H9 (cell line): ENCODE measurements around the gene FOXD2. TPM values are rescaled to one million over a fixed set of nuclear protein-coding genes. Genes with fewer than 3 reads are reported as not detected.

Source experiments
- DNase-seq: peaks from one replicate; pipeline ENCODE4 v3.0.0-alpha.2; 2017
- H2AFZ ChIP-seq: one replicate; pipeline ENCODE4 v1.6.1; 2013; ENCODE audit warnings: mild to moderate bottlenecking, low read length, control low read depth, moderate library complexity
- H2AK5ac ChIP-seq: 2 replicates; pipeline ENCODE4 v1.6.1; 2013; ENCODE audit warnings: low read length, control low read depth, mixed read lengths; ENCODE audit not compliant: insufficient read length
- H2BK120ac ChIP-seq: one replicate; pipeline ENCODE4 v1.6.1; 2013; ENCODE audit warnings: low read depth, mild to moderate bottlenecking, low read length, control low read depth, inconsistent platforms; ENCODE audit not compliant: poor library complexity, severe bottlenecking
- H2BK12ac ChIP-seq: 2 replicates; pipeline ENCODE4 v1.6.1; 2013; ENCODE audit warnings: low read length, control low read depth, mixed read lengths, low read depth; ENCODE audit not compliant: insufficient read length
- H2BK15ac ChIP-seq: 2 replicates; pipeline ENCODE4 v1.6.1; 2013; ENCODE audit warnings: low read depth, low read length, control low read depth
- H2BK20ac ChIP-seq: one replicate; pipeline ENCODE4 v1.6.1; 2013; ENCODE audit warnings: low read depth, mild to moderate bottlenecking, low read length, control low read depth, inconsistent platforms; ENCODE audit not compliant: poor library complexity, severe bottlenecking
- H2BK5ac ChIP-seq: 2 replicates; pipeline ENCODE4 v1.6.1; 2013; ENCODE audit warnings: low read length, control low read depth, mixed read lengths; ENCODE audit not compliant: insufficient read length
- H3K14ac ChIP-seq: 2 replicates; pipeline ENCODE4 v1.6.1; 2013; ENCODE audit warnings: low read length, control low read depth; ENCODE audit not compliant: insufficient read depth
- H3K18ac ChIP-seq: 2 replicates; pipeline ENCODE4 v1.6.1; 2013; ENCODE audit warnings: low read depth, mild to moderate bottlenecking, mixed read lengths, low read length, control low read depth; ENCODE audit not compliant: insufficient read length
- H3K23ac ChIP-seq: 2 replicates; pipeline ENCODE4 v1.6.1; 2013; ENCODE audit warnings: low read length, control low read depth, mixed read lengths, low read depth; ENCODE audit not compliant: insufficient read length
- H3K23me2 ChIP-seq: 2 replicates; pipeline ENCODE4 v1.6.1; 2013; ENCODE audit warnings: low read depth, mild to moderate bottlenecking, mixed read lengths, low read length, control low read depth; ENCODE audit not compliant: insufficient read length, poor library complexity, severe bottlenecking
- H3K27ac ChIP-seq: 2 replicates; pipeline ENCODE4 v1.5.1; 2013; ENCODE audit warnings: low read length, control low read depth, mixed read lengths, low read depth; ENCODE audit not compliant: insufficient read length
- H3K27me3 ChIP-seq: 2 replicates; pipeline ENCODE4 v1.6.1; 2013; ENCODE audit warnings: low read length, control low read depth, inconsistent platforms; ENCODE audit not compliant: insufficient read depth
- H3K4ac ChIP-seq: 2 replicates; pipeline ENCODE4 v1.6.1; 2013; ENCODE audit warnings: low read depth, mild to moderate bottlenecking, control low read depth, inconsistent platforms, low read length, moderate library complexity
- H3K4me1 ChIP-seq: 2 replicates; pipeline ENCODE4 v1.6.1; 2013; ENCODE audit warnings: low read length, control low read depth, inconsistent platforms; ENCODE audit not compliant: insufficient read depth
- H3K4me2 ChIP-seq: 2 replicates; pipeline ENCODE4 v1.6.1; 2013; ENCODE audit warnings: low read length, control low read depth, mixed read lengths; ENCODE audit not compliant: insufficient read length, insufficient read depth
- H3K56ac ChIP-seq: 2 replicates; pipeline ENCODE4 v1.6.1; 2013; ENCODE audit warnings: low read depth, mild to moderate bottlenecking, mixed read lengths, low read length, control low read depth; ENCODE audit not compliant: insufficient read length
- H3K79me1 ChIP-seq: 2 replicates; pipeline ENCODE4 v1.6.1; 2013; ENCODE audit warnings: low read depth, mild to moderate bottlenecking, moderate library complexity, low read length, control low read depth, inconsistent platforms; ENCODE audit not compliant: insufficient read depth, poor library complexity, severe bottlenecking
- H3K79me2 ChIP-seq: 2 replicates; pipeline ENCODE4 v1.6.1; 2013; ENCODE audit warnings: low read length, control low read depth, inconsistent platforms; ENCODE audit not compliant: insufficient read depth
- H3K9ac ChIP-seq: 2 replicates; pipeline ENCODE4 v1.6.1; 2013; ENCODE audit warnings: low read length, control low read depth, mixed read lengths; ENCODE audit not compliant: insufficient read length; ENCODE audit errors: extremely low read depth
- H3K9me3 ChIP-seq: one replicate; pipeline ENCODE4 v1.6.1; 2013; ENCODE audit warnings: low read depth, low read length, inconsistent platforms; ENCODE audit not compliant: control insufficient read depth
- H3T11ph ChIP-seq: one replicate; pipeline ENCODE4 v1.6.1; 2013; ENCODE audit warnings: mild to moderate bottlenecking, low read length, control low read depth, inconsistent platforms
- H4K20me1 ChIP-seq: one replicate; pipeline ENCODE4 v1.6.1; 2013; ENCODE audit not compliant: control insufficient read depth, insufficient read length, insufficient read depth
- H4K5ac ChIP-seq: 2 replicates; pipeline ENCODE4 v1.6.1; 2013; ENCODE audit warnings: low read depth, mild to moderate bottlenecking, mixed read lengths, low read length, control low read depth; ENCODE audit not compliant: insufficient read length
- H4K8ac ChIP-seq: replicated peaks from 2 replicates; pipeline ENCODE4 v1.6.1; 2013; ENCODE audit warnings: low read length, control low read depth, mixed read lengths, low read depth; ENCODE audit not compliant: insufficient read length
- H4K91ac ChIP-seq: 2 replicates; pipeline ENCODE4 v1.6.1; 2013; ENCODE audit warnings: low read depth, mild to moderate bottlenecking, moderate library complexity, mixed read lengths, low read length, control low read depth; ENCODE audit not compliant: insufficient read length
- H3K27ac Mint-ChIP-seq, 3 experiments: 2 replicates in 2 of 3; 3 replicates in 1 of 3; pipeline ENCODE4 v1.8.0; 2020 to 2021; ENCODE audit warnings: mixed read lengths in 3 of 3, mild to moderate bottlenecking in 1 of 3, moderate library complexity in 1 of 3
- H3K27me3 Mint-ChIP-seq: 2 replicates; pipeline ENCODE4 v1.8.0; 2021; ENCODE audit warnings: low read depth, mild to moderate bottlenecking, moderate library complexity, mixed read lengths
- H3K36me3 Mint-ChIP-seq, 3 experiments: 2 replicates in 2 of 3; 3 replicates in 1 of 3; pipeline ENCODE4 v1.8.0; 2020 to 2021; ENCODE audit warnings: low read depth in 3 of 3, mixed read lengths in 3 of 3; ENCODE audit not compliant: insufficient read depth in 1 of 3
- H3K4me1 Mint-ChIP-seq, 2 experiments: 2 replicates each; pipeline ENCODE4 v1.8.0; 2020; ENCODE audit warnings: mixed read lengths in 2 of 2
- H3K4me3 Mint-ChIP-seq, 2 experiments: 2 replicates in 1 of 2; 3 replicates in 1 of 2; pipeline ENCODE4 v1.8.0; 2020 to 2021; ENCODE audit warnings: mild to moderate bottlenecking in 2 of 2, mixed read lengths in 2 of 2, moderate library complexity in 1 of 2
- H3K9me3 Mint-ChIP-seq, 2 experiments: 2 replicates in 1 of 2; 3 replicates in 1 of 2; pipeline ENCODE4 v1.8.0; 2020; ENCODE audit warnings: mild to moderate bottlenecking in 2 of 2, mixed read lengths in 2 of 2, moderate library complexity in 1 of 2
- CTCF ChIP-seq: fragments of 200-600 bp; sonication (generic); conservative IDR thresholded peaks from 3 replicates; pipeline ENCODE4 v1.8.0; 2021; ENCODE audit warnings: antibody characterized with exemption, mild to moderate bottlenecking
- WGBS: extraction: QIAGEN DNeasy Blood & Tissue Kit; methylation state at CpG from one replicate; pipeline ENCODE4 v1.1.7; 2013; ENCODE audit warnings: missing lambda C conversion rate, low lambda C conversion rate, mixed read lengths; ENCODE audit not compliant: insufficient read length; ENCODE audit errors: extremely low coverage; 5-methylcytosine and 5-hydroxymethylcytosine counted together
- total RNA-seq: library from RNA; stranded (reverse); gene quantifications from 2 replicates; pipeline ENCODE4 v1.2.1, GENCODE V29; 2021

Gene FOXD2
- total RNA-seq, 1 experiment from 2014 or later: not detected

GRCh38 chr1:47411436-47411835 is 26.4 kb upstream of the FOXD2 start:
- no peak overlapping the region for H3K27ac ChIP-seq
- no peak overlapping the region for H4K5ac ChIP-seq
- H3K23ac ChIP-seq: no peak overlapping the region
- H3K23me2 ChIP-seq: no peaks in the 10 kb centered on the region
- peaks cover 0 to 7% of the 10 kb centered on the region in 2 experiments; a peak in 2 of 4 replicates for H3K4me1 Mint-ChIP-seq
- no peak overlapping the region for H2BK12ac ChIP-seq
- peaks cover 81% of the 10 kb centered on the region for H3K27me3 Mint-ChIP-seq
- no peaks in the 10 kb centered on the region; a peak in 2 of 5 replicates for H3K9me3 Mint-ChIP-seq
- no peak overlapping the region for H2BK5ac ChIP-seq
- no peak overlapping the region for H2AFZ ChIP-seq
- no peak overlapping the region for H3K4me2 ChIP-seq
- no peak overlapping the region for H3K4me3 Mint-ChIP-seq
- H3K36me3 Mint-ChIP-seq: no peaks in the 10 kb centered on the region; a peak in 1 of 7 replicates
- H3K9me3 ChIP-seq: no peaks in the 10 kb centered on the region
- no peak for DNase-seq
- no peaks in the 10 kb centered on the region for H3K4me1 ChIP-seq
- H3K4ac ChIP-seq: no peak overlapping the region
- no peak for TF ChIP-seq CTCF
- H3K9ac ChIP-seq: no peak overlapping the region
- no peak overlapping the region for H3T11ph ChIP-seq
- no peak overlapping the region for H2BK15ac ChIP-seq
- H2BK120ac ChIP-seq: no peak overlapping the region
- H3K14ac ChIP-seq: no peak overlapping the region
- no peak overlapping the region for H2BK20ac ChIP-seq
- peaks cover 20% of the 10 kb centered on the region; the same call in 1 of the 2 replicates for H3K27me3 ChIP-seq
- no peak overlapping the region for H3K56ac ChIP-seq
- no peak overlapping the region for H2AK5ac ChIP-seq
- no CpG with 5 or more reads among the region's 2 CpGs for WGBS
- H4K8ac ChIP-seq: no peak overlapping the region
- no peaks in the 10 kb centered on the region for H3K79me2 ChIP-seq
- no peaks in the 10 kb centered on the region for H4K20me1 ChIP-seq
- no peak overlapping the region for H3K27ac Mint-ChIP-seq
- H3K79me1 ChIP-seq: no peaks in the 10 kb centered on the region
- H3K18ac ChIP-seq: no peak overlapping the region
- no peak overlapping the region for H4K91ac ChIP-seq
